Activated CD4-positive, alpha-beta T cell treated with anti-CD3 and anti-CD28 coated beads for 1 hour (primary cell): ENCODE results near the gene NAPSA.

Experiments used
- DNase-seq: peaks from one replicate; pipeline ENCODE4 v3.0.0-alpha.2; 2020

NAPSA gene

DNA sequence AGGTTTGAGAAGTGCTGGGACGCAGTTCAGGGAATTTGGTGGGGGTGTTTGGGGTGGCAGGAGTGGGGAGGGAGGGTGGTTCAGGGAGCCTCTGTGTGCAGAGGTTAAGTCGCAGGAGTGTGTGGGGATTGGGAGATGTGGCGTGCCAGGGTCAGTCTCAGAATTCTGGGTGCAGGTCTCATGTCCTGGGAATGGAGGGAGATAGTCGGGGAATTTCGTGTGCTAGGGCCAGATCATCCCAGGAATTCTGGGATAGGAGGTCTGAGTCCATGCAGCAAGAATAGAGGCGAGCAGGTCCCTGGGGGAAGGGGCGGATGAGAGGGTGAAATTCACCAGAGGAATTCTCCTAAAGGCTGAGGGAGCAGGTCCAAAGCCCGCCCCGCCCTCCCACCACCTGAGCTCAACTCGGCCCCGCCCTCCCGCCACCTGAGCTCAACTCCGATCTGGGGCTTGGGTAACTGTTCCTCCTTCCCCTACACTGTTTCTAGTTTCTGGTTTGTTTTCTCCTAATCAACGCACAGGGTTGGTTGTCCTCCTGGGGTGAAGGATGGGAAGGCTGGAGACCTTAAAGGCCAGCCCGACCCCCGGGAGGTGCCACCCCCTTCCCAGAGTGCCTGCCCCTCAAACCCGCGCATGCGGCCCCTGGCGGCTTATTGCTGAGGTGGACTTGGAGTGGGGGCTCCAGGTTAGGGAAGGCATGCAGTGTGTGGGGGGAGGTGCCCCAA is 51.5 kb downstream of the NAPSA start:
- DNase-seq = no peak

DNA sequence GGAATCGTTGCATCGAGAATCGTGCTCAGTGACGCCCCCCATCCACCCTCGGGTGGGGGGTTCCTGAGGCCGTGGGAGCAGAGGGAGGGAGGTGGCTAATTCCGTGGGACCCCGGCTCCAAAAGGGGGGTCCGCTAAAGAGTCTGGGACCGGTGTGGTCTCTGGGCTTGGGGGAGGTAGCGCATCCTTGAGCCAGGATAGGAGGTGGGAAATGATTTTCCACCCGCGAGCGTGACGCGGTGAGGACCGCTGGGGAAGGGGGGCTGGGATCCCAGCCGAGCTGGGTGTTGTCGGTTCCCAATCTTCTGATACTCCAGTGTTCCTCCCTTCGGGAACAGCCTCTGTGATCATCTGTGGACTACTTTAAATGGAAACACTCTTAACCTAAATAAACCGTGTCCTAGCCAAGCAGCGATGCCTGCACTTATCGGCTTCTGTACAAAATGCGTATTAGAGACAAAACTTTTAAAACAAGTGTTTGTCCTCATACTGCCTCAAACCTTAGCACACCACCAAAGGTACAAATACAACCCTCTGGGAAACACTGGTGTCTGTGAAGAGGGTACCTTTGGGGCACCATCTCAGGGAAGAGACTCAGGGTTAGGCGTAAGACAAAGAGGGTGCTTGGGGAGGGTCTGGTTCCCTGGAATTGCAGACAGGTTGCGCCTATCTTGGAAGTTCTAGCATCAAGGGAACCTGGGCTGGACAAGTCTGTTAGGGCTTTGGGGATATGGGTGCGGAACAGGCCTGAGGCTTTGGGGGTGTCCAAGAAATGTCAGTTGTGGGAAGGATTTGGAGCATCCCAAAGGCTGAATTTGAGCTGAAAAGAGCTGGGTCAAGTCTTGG is 52.2 kb downstream of the NAPSA start:
- no peak for DNase-seq

DNA sequence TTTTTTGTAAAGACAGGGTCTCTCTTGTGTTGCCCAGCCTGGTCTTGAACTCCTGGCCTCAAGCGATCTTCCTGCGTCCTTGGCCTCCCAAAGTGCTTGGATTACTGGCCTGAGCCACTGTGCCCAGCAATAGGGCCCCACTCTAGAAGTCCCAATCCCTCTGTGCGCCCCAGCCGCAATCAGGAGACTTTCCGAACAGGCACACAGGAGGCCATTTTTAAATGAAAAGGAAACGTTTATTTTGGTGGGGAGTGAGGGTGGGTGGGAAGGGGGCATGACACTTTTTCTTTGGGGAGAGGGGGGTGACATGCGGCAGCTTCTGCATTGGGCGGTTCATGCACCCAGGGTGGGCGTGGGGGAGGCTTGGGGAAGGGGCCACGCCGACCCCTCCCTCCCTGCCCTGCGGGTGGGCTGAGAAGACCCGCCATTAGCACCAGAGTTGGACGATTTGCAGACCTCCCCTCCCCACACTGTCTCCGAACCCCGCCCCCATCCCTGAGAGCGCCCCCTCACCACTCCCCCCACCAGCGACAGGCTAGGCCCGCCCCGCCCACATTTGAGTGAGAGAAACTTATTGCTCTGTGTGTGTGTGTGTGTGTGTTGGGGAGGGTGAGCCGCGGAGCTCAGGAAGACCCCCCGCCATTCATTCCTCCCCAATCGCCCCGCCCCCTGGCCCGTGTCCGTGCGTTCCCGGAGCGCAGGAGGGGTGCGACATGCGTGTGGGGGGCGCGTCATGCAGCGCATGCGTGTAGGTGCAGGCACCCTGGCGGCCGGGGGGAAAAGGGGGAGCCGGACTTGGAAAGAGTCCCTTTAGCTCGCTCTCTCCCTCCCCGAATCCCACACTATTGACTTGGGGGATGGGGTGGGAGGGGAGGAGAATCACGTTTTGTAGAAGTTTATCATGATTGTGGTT is 53.5 kb downstream of the NAPSA start:
- DNase-seq = no peak

DNA sequence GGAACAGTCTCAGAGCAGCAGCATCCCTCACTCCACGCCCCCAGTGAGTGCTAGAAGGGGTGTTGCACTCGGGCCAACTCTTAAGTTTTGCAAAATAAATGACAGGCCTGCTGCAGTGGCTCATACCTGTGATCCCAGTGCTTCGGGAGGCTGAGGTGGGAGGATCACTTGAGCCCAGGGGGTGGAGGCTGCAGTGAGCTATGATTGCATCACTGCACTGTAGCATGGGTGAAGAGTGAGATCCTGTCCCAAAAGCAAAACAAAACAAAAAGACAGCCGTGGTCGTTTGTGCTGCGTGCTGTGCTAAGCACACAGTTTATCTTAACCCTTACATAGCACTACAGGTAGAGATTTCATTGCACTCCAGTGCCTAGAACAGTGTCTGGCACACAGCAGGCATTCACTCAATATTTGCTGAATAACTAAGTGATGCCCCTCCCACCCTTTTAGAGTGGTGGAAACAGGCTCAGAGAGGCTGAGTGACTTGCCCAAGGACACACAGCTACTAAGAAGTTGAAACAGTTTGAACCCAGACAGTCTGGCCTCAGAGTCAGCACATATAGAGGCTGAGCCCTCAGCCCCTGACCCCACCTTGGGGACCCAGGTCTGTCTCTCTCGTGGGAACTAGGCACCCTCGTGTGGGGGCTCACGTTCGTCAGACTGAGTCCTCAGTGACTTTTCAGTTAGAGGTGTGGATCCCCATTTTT is 54.5 kb downstream of the NAPSA start:
- no peak for DNase-seq

DNA sequence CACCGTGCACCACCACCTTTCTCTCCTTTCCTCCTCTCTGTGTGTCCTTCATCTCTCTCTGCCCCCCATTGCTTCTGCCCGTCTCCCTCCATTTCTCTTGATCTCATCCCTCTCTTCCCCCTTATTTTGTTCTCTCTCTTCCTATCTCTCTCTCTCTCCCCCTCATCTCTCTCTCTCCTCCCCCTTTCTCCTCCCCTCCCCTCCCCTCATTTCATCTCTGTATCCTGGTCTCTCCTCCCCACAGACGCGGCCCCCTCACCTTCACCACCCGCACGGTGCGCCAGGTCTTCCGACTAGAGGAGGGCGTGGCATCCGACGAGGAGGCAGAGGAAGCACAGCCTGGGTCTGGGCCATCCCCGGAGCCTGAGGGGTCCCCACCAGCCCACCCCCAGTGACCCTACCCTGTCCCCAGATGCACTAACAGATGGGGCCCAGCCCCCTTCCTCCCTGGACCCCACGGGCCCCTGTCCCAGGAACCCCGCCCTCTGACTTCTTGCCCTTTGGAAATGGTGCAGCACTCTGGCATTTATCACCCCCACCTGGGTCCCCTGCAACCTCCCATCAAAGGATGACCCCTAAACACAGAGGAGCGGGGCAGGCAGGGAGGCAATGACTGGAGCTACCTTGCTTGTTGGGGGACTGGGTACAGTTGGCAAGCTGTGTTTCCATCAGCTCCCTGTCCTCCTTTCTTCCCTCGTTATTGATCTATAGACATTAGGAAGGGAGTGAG is 55.9 kb downstream of the NAPSA start:
- DNase-seq = no peak

DNA sequence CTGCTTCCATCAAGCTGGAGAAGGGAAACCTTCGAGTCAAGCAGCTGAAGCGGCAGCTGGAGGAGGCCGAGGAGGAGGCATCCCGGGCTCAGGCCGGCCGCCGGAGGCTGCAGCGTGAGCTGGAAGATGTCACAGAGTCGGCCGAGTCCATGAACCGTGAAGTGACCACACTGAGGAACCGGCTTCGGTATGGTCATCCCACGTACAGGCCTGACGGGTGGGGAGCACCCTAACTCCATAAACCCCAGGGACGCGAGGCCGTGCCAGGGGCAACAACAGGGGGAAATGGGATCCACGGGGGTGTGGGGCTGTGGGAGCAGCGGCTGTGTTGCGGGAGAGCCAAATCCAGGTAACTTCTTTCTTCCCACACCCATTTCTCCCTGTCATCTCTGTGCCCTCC is 56.4 kb downstream of the NAPSA start:
- DNase-seq = no peak
